Chondrocyte (in vitro differentiated cells): Measurements from ENCODE around the gene PLP2. TPM values are rescaled to one million over a fixed set of nuclear protein-coding genes. Genes with fewer than 3 reads are reported as not detected.
A peak's percentile ranks its signal among the peaks of the same experiment; 100 is the strongest.

Source experiments
- DNase-seq: peaks from one replicate; pipeline ENCODE4 v3.0.0; 2021; ENCODE audit warnings: mixed read lengths, low spot score
- H3K27ac Mint-ChIP-seq: one replicate; pipeline ENCODE4 v1.8.0; 2021; ENCODE audit warnings: mild to moderate bottlenecking, moderate library complexity, mixed read lengths; ENCODE audit not compliant: unreplicated experiment
- H3K27me3 Mint-ChIP-seq: 2 replicates; pipeline ENCODE4 v1.8.0; 2021; ENCODE audit warnings: low read depth, mixed read lengths
- H3K36me3 Mint-ChIP-seq: 2 replicates; pipeline ENCODE4 v1.8.0; 2021; ENCODE audit warnings: low read depth, mixed read lengths
- H3K4me1 Mint-ChIP-seq: 2 replicates; pipeline ENCODE4 v1.8.0; 2021; ENCODE audit warnings: low read depth, mild to moderate bottlenecking, mixed read lengths
- H3K4me3 Mint-ChIP-seq: one replicate; pipeline ENCODE4 v1.8.0; 2021; ENCODE audit warnings: mild to moderate bottlenecking, moderate library complexity, mixed read lengths; ENCODE audit not compliant: unreplicated experiment
- H3K9me3 Mint-ChIP-seq: 2 replicates; pipeline ENCODE4 v1.8.0; 2021; ENCODE audit warnings: low read depth, mixed read lengths
- total RNA-seq: library from RNA; stranded (reverse); gene quantifications from 3 replicates; pipeline ENCODE4 v1.2.1, GENCODE V29; 2021
- TF ChIP-seq, protein P1 (sequence below): fragments of 200-600 bp; sonication (generic); IDR thresholded peaks from 2 replicates; pipeline ENCODE4 v1.5.0; 2021; ENCODE audit warnings: antibody characterized with exemption, mild to moderate bottlenecking, moderate library complexity

Gene PLP2
- total RNA-seq, 1 donor from 2014 or later: 187 TPM

DNA sequence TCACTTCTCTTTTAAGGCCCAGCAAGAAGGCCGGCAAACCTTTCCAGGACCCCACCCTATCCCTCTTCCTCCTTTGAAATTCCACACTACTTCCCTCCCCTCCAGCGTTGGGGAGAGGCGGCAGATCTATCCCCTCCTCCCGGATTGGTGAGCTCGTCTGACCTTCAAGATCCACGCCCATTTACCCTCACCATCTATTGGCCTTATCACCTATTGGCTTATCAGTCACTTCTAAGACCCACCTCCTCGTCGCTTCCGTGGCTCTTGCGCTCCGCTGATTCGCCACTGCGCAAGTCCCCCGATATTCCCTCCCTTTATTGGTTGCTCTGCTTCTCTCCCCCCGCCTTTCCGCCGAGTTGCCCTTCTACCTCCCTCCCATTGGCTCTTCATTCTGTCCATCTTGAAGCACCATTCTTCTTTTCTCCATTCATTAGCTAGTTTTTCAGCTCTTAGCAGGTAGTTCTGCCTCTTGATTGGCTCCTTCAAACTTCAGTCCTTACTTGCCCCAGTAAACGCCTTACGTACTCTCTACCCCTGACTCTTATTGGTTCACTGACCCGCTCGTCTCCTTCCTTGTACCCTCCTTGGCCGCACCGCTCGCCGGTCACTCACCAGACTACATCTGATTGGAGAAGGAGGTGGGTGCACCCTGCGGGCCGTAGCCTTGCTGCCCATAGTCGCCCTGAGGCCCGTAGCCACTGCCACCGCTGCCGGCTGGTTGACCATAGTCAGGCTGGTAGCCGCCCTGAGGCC lies 19.3 kb downstream of the PLP2 start:
- Mint-ChIP-seq H3K27me3 (no peaks in the 10 kb centered on the region), H3K36me3 (no peaks in the 10 kb centered on the region), H3K9me3 (peaks cover 4% of the 10 kb centered on the region), H3K27ac (peak overlapping the region; percentile 88), H3K4me3 (peak overlapping the region; percentile 76), H3K4me1 (peaks cover 15% of the 10 kb centered on the region)
- TF ChIP-seq, protein P1, sequence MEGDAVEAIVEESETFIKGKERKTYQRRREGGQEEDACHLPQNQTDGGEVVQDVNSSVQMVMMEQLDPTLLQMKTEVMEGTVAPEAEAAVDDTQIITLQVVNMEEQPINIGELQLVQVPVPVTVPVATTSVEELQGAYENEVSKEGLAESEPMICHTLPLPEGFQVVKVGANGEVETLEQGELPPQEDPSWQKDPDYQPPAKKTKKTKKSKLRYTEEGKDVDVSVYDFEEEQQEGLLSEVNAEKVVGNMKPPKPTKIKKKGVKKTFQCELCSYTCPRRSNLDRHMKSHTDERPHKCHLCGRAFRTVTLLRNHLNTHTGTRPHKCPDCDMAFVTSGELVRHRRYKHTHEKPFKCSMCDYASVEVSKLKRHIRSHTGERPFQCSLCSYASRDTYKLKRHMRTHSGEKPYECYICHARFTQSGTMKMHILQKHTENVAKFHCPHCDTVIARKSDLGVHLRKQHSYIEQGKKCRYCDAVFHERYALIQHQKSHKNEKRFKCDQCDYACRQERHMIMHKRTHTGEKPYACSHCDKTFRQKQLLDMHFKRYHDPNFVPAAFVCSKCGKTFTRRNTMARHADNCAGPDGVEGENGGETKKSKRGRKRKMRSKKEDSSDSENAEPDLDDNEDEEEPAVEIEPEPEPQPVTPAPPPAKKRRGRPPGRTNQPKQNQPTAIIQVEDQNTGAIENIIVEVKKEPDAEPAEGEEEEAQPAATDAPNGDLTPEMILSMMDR: no peak
- no peak for DNase-seq

GRCh38 chrX:49191574-49192011 lies 19.9 kb downstream of the PLP2 start:
- no peaks in the 10 kb centered on the region for H3K36me3 Mint-ChIP-seq
- TF ChIP-seq, protein P1: no peak
- H3K27ac Mint-ChIP-seq: peak overlapping the region; percentile 10
- peaks cover 15% of the 10 kb centered on the region for H3K4me1 Mint-ChIP-seq
- H3K27me3 Mint-ChIP-seq: no peaks in the 10 kb centered on the region
- H3K9me3 Mint-ChIP-seq: peaks cover 4% of the 10 kb centered on the region
- no peak for DNase-seq
- H3K4me3 Mint-ChIP-seq: peak overlapping the region; percentile 76

GRCh38 chrX:49192722-49193328 lies 21.1 kb downstream of the PLP2 start:
- DNase-seq: no peak
- TF ChIP-seq, protein P1: peak; percentile 75
- Mint-ChIP-seq H3K9me3 (peaks cover 4% of the 10 kb centered on the region), H3K4me1 (peaks cover 15% of the 10 kb centered on the region), H3K4me3 (no peak overlapping the region), H3K36me3 (no peaks in the 10 kb centered on the region), H3K27me3 (no peaks in the 10 kb centered on the region), H3K27ac (no peak overlapping the region)

DNA sequence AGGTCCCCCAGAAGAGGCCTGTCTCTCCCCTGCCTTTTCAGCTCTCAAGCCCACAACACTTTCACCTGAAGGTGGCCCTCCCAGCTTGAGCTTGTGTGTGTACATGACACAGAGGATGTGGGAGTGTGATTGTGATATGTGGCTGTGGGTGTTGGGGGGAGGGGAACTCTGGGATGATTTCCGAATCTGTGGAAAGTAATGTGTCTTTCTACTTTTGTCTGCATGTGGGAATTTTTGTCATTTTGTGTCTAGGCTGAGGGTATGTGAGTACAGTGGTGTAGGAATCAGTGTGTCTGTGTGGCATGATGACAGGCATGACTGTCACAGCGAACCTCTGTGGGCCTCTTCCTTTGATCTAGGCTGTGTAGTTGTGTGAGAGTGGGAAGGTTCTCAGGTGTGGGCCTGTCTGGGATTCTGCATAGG lies 21.9 kb downstream of the PLP2 start:
- Mint-ChIP-seq H3K9me3 (peaks cover 4% of the 10 kb centered on the region), H3K36me3 (no peaks in the 10 kb centered on the region), H3K27me3 (no peaks in the 10 kb centered on the region), H3K4me1 (peaks cover 15% of the 10 kb centered on the region), H3K27ac (no peak overlapping the region), H3K4me3 (no peak overlapping the region)
- no peak for DNase-seq
- TF ChIP-seq, protein P1: no peak

GRCh38 chrX:49197543-49198087 lies 25.9 kb downstream of the PLP2 start:
- TF ChIP-seq, protein P1: no peak
- no peak overlapping the region for H3K27ac Mint-ChIP-seq

More at GRCh38 chrX:49197543-49198087, 25.9 kb downstream of the PLP2 start:
- Mint-ChIP-seq H3K27me3 (no peaks in the 10 kb centered on the region), H3K9me3 (no peaks in the 10 kb centered on the region), H3K4me3 (no peak overlapping the region), H3K4me1 (peaks cover 8% of the 10 kb centered on the region), H3K36me3 (no peaks in the 10 kb centered on the region)
- DNase-seq: peak; percentile 77
